Kasumi-1 (cell line): ENCODE data around the gene PDE1C.
"Not testable (repeated sequence)": the region's sequence is repeated elsewhere in the genome, so short reads cannot be mapped to it uniquely, and the experiment has no call there.

Experiments used
- DNase-seq, 2 experiments: peaks; one replicate each; lab custom pipeline; 2025; lab: John Stamatoyannopoulos, UW

Gene PDE1C

DNA sequence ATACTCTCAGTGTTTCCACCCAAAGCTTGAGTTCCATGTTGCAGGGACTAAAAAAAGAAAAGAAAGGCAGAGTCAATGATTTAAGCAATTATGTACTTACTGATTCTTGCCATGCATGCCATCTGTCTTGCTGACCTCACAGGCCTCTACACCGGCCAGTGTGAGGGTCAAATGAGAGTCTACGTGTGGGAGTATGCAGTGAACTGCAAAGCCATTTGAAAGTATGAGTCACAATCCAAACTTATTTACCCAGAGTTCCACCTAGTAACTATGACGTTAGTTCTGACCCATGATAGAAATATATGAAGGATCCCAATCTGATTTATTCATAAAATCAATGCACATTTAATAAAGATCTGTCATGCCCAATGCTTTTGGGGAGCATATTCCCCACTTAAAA lies 26.5 kb downstream of the PDE1C start:
- DNase-seq: no peak

DNA sequence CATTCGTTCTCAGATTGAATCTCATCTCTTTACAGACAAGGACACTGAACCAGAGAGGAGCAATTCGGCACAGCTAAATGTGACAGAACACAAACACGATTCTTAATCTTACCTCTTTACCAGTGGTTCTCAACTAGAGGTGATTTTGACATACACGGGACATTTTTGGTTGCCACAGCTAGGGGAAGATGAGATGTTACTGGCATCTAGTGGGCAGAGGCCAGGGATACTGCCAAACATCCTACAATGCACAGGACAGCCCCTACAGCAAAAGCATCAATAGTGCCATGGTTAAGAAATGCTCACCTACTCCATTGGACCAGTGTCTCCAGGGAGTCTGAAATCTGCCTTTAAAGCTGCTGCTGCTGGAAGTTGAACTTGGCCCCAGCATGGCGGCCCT lies 27.3 kb downstream of the PDE1C start:
- DNase-seq: no peak

DNA sequence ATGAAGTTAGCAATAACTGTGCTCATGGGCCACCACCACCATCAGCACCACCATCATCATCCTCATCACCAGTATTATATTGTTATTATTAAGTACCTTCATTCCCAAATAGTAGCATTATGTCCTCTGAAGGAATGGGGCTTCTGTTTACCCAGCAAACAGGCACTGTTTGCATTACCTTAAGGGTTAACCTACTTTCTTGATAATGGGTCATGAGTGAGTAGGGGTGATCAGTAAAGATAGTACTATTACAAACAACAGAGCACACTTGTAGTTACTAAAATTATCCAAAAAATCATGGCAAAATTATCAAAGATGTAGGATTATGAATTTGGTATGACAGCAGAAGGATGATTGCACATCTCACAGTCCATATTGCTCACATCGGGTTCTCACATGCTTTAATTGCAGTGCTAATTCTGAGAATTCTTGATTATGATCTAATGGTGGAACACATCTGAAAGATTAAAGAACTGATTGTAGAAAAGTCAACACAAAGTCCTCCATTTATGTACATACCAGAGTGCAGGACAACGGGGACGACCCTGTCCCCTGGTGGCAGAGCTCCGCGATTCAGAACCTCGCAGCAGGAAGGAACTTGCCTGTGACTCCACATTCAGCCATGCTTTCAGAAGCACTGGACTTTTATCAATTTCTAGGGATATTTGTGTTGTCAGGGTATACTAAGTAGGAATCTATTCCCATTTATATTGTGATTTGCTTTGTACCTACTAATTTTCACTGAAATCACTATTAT lies 31.0 kb downstream of the PDE1C start:
- DNase-seq: peak in 1 of 2 experiments; percentile 17

DNA sequence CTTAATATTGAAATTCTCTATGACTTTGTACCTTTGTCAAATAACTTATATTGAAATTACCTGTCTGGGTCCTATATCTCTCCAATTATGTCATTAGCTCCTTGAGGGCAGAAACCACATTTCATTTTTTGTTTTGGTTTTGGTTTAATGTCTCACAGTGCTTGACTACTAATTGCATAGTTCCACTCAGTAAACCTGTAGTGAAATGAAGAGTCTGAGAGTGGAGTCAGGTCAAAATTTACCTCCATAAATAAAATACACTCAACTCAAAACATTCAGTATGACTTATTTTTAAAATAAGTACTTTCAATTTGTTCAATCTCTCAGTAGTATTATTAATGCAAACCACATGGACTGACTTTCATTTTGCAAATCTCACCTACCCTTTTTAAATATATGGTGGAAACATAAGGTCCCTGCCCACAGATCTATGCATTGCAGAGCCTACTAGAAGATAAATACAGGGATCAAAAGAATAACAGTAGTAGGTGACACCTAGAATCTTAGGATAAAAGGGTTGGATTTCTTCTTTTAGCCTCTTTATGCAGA lies 32.5 kb downstream of the PDE1C start:
- DNase-seq: no peak

DNA sequence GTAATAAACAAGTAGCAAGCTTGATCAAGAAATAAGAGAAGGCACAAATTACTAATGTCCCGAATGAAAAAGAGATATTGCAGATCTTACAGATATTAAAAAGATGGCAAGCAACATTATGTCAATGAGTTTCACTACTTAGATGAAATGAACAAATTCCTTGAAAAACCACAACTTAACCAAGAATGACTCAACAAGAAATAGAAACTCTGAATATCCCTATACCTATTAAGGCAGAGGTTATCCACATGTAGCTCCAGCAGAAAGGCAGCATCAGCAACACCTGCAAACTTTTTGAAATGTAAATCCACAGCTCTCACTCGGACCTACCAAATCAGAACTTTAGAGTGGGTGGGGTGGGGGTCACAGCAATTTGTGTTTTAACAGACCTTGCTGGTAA lies 33.6 kb downstream of the PDE1C start:
- DNase-seq: peak; percentile 9 to 36

DNA sequence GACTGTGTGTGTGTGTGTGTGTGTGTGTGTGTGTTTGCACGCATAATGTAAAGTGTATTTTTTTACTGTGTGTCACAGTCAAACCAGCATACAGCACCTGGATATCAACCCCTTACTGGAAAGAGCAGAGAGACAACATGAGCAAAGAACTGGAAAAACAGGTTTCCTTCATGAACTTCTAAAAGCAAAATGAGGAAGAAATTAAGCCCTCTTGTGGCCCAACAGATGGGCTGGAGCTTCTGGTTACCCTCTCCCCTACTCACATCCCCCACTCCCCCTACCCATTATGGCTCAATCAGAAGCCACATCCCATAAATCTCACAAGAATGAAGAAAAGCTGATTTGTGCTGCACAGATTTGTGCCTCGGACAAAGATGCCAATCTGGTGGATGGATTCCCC lies 36.2 kb downstream of the PDE1C start:
- no peak for DNase-seq

DNA sequence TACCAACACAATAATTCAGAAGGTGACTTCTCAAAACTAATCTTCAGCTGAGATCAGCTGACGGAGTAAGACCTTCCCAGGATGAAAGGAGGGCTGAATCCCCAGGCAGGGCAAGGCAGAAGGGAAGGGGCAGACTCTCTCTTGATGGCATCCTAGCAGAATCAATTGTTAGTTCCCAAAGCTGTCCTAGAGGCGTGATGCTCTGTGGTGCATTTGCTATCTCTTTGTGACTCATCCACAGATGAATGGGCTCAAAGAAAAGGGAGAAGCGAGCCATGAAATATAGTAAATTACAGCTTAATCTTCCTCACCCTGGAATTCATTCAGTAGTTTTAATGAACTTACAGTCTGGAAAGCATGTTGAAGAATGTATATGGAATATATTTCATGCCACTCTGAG lies 37.2 kb downstream of the PDE1C start:
- no peak for DNase-seq

DNA sequence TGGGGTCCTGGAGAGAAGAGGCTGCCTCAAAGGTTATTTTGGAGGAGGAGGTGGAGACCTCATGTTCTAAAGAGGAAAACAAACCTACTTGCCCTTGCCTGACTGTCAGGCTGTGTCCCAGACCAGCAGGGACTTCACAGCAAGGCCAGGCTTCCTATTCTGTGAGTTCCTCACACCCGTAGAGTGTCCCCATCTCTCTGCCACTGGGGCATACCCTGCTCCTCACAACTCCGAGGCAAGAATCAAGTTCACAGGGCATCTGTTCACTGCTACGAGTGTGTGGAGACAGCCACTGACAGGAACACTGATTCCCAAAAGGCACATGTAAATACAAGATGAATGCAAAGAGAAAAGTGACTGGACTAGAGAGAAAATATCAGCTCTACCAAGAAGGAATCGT lies 38.0 kb downstream of the PDE1C start:
- DNase-seq: no peak

DNA sequence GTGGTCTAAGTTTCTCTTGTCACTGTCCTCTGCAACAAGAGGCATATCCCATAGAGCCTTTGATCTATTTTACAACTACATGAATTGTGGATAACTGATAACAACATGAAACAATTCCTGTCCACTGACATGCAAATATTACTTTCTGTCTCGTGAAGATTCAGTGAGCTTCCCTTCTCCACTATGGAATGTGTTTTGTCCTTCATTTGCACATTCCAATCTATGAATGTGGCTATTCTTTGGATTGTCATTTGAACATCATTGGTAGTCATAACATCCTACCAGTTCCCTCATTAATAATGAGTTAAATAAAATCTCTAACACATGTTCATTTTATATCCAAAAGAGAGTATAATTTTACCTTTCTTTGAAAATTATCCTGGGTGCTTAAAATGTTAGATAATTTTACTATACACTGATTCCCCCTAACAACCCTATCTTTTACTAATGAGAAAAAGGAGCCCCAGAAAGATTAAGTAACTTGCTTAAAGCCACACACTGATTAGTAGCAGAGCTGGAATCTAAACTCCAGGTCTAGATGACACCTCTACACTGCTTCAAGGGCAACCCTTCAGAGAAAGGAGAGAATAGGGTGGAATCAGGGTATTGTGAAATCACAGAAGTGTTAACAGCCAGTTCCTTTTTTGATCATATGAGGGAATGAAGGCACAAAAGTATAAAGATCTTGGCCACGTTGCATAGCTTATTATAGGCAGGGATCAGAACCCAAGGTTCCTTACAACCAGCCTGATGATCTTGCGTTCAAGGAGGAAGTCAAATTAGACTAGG lies 39.1 kb downstream of the PDE1C start:
- peak; percentile 57 to 66 for DNase-seq

DNA sequence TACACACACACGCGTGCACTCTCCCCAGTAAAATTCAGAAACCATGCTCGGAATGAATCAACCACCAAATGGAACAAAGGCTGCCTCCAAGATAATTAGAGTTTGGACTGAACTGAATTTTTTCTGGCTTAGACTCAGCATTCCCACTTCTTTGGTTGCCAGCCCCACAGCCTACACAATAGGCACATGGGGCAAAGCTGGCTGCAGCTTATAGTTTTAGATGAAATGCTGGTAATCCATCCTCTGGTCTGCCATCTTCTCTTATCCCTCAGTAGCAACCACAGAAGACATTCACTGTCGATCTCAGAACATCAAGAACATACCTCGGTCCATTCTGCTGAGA lies 44.2 kb downstream of the PDE1C start:
- no peak for DNase-seq

DNA sequence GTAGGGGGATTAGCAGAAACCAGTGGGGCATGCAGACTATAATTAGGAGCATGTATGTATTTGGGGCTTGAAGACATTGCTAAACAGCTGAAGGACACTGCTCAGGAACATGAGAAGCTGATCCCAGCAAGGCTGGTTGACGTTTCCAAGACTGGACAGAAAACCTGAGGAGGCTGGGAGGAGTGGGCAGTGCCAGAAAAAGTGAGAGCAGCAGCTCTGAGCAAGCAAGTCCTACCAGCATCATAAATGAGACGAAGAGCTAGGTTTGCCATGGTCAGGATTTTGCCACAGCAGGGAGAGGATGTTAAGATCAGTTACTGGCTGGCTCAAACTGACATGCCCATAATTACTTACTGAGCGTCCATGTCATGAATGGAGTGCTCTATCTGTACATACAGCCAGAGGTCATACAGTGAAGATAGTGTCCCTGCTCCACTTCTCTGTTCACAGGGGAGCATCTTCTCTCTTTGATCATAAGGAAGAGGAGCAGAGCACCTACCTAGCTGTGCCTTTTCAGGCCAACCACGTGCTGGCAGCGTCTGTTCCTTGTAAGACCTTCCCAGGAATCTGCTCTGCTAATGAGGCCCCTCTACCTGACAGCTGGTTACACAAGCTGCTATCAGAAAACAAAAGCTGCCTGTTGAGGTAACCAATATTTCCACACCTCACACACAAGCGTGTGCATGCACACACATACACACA lies 44.7 kb downstream of the PDE1C start:
- DNase-seq: no peak

DNA sequence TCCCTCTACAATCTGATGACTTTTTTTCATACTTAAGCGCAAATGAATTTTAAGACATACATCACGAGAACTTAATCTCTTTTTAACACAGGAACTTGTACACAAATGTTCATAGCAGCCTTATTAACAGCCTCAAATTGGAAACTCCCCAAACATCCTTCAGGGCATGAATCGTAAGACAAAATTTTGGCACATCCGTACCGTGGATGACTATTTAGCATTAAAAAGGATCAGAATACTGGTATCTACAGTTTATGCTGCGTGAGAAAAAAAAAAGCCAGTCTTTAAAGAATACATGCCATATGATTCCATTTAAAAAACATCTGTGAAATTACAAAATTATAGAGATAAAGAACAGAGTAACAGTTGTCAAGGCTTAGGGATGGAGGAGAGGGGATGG lies 46.8 kb downstream of the PDE1C start:
- no peak for DNase-seq

DNA sequence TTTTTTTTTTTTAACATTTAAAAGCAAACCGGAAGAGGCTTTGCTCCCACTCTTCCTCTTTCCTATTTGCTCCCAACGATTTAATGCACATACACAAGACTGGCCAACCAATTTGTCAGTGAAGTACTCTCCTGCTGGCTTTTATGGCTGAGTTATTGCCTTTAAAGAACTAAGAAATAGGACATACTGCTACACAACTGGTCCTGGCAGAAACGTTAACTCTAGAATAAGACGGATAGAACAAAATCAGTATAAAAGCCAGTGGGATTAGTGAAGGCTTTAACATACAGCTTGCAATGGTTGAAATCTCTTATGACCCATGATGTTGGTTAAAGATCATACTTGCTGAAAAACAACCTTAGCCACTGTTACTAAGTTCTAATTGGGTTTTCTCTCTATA lies 47.2 kb downstream of the PDE1C start:
- no peak for DNase-seq

DNA sequence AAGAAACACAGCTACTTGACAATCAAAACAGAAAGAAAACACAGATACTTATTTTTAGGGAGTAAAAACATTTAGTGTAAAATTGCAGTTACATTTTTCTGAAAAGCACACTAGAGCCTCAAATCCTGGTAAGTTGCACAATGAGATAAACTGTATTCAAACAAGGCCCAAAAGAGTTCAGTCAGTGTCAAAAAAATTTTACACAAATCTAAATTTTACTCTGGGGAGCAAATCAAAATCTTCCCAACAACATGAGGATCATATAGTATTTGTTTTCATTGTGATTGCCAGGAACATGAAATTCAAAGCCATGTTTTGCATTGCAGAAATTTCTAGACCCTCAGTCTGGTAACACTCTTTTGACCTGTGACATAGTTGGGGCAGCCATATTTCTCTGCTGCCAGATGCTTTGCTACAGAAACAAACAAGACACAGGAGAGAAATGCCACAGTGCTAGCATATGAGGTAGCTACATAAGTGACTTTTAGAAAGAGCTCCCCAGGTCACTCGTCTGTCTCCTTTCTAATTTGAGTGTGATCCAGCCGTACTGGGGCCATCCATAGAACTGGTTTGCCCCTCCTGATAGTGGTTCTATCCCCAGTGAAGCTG lies 49.6 kb downstream of the PDE1C start:
- DNase-seq: no peak

DNA sequence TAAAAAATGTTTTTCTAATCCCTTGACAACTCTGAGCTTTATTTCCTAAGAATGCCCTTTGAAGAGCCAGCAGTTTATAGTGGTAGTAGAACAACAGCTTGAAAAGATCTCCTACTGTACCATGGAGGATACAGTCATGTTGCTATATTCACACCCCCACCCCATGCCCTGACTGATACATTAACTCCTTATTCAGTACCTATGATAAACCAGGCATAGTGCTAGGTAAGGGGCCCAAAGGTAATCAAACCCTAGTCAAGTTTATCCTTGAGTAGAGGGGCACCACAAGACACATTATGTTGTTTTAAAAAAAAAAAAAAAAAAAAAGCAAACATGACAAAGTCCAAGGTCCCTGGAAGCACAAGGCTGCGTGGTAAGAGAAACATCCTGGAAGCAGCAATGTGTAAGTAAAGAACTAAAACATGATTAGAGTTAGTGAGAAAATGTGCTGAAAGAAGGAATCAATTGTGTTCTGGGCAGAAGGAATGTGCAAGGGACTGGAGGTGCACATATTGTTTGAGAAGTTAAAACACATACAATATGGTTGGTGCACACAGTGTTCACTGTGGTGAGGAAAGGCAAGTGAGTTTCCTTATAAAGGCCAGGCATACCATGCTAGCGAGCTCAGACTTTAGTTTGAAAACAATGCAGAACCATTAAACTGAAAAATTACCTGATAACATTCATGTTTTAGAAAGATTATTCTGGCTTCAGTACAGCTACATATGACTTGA lies 51.2 kb downstream of the PDE1C start:
- DNase-seq: no peak

DNA sequence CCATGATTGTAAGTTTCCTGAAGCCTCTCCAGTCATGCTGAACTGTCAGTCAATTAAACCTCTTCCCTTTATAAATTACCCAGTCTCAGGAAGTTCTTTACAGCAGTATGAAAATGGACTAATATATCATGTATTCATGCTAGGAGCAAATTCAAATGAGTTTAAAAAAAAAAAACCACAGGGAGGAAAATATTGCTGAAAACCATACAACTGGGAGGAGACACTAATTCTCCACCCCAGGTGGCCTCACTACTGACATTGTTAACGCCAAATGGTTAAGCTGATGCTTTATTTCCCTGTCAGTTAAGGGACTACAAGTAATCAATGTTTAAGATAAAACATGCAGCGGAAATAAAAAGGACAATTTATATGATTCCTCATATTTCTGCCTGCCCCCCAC lies 55.1 kb downstream of the PDE1C start:
- peak in 1 of 2 experiments; percentile 16 for DNase-seq

DNA sequence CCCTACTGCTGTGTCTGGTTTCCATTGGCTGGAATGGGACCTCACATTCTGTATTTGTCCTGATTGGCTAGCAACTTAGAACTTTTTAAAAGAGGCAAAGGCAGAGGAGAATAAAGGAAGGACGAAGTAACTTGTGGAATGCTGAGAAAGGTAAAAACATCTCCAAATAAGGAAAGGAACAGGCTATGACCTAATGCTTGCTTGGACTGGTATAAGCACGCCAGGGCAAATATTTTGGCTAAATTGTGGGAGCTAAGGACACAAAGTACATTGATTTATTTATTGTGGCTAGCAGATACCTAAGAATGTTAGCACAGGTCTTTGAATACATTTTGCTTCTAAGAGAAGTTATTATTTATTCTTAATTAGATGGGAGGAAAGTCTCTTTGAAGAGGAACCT lies 56.7 kb downstream of the PDE1C start:
- DNase-seq: not testable (repeated sequence)

DNA sequence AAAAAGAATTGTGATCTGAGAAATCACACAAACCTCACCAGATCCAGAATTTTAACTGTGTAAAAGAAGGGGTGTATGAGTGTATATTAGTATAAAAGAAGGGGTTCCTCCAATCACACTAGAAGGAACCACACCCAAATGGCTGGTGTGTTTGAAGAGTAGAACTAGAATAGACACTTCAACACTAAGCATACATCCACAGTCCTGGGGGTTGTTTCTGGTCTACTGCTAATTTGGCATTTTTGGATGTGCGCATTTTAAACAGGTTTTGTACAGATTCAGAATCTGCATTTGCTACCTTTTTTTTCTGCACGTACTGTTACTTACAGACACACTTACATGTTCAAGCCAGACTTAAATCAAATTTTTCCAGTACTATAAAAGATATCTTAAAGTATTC lies 64.6 kb downstream of the PDE1C start:
- DNase-seq: no peak

DNA sequence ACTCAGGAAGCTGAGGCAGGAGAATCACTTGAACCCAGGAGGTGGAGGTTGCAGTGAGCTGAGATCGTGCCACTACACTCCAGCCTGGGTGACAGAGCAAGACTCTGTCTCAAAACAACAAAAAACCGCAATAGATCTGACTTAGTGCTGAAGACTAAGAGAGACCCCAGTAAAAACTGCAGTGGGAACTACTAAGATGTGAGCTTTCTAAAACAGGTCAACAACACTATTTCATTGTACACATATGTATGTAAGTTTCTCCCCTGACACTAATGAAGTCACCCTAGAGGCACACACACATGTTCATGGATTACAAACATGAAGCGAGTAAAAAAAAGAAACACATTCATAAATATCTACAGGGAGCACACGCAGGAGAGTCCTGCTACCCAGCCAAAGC lies 68.3 kb downstream of the PDE1C start:
- DNase-seq: no peak

DNA sequence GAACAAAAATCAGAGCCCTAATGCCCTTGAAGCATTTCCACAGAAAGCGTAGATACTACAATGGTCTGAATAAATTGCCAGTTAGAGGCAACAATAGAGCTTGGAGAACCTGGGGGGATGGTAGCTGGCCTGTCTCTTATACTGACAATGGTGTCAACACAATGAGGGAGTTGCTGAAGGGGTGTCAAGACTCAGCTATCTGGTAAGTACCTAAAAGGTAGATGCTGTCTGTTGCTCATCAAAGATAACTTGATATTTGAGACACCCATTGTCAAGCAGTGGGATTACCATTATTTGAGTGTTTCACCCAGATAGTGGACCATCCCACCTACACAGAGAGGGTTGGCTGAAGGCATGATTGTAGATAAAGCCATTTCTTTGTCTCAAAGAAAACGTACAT lies 72.8 kb downstream of the PDE1C start:
- DNase-seq: no peak

DNA sequence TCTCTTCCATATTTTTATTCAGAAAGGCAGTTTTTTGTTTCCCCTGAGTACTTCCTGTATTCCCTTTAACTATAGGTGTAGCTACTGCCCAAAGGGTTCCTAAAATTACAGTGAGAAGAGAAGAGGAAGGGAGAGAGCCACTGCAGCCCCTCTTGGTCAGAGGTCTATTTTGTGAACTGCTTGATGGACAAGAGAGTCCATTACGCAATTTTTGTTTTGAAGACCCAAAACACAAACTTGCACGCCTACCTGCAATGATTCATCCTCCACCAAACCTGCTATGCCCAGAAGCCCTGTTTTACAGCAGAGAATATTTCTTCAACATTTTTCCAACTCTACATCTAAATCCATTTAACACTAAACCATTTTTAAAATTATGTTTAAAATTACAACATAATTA lies 75.1 kb downstream of the PDE1C start:
- DNase-seq: no peak

DNA sequence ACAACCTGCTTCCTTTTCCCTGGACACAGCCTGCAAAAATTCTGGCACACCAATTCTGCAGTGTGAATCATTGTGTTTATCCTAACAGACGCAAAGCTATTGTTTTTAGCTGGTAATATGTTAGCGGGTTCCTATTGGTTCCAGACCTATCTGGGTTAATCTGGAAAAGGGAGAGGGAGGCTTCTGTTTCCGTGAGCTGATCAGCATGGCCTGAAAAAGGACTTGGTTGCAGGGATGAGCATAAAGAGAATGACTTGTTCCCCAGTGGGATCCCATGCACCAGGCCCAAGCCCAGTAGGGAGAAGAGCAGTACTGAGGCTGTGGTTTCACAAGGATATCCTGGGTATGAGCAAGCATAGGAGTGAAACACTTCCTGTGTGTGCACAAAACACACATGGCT lies 78.4 kb downstream of the PDE1C start:
- peak; percentile 68 to 69 for DNase-seq
